Ovary (tissue), 3 donors: ENCODE data around the gene UBE2L6.

Source experiments
- POLR2A ChIP-seq: fragments of 450-650 bp; IDR thresholded peaks from one replicate; pipeline ENCODE4 v1.6.1; 2017; ENCODE audit warnings: antibody characterized with exemption, mild to moderate bottlenecking, moderate library complexity
- TF ChIP-seq, protein P1 (sequence below), 3 donors: fragments of 450-650 bp in 2 of 3; fragments of 200-600 bp in 1 of 3; IDR thresholded peaks; one replicate each; pipeline versions ENCODE4 v1.5.1 to v1.8.0; 2016 to 2022; ENCODE audit warnings: antibody characterized with exemption in 3 of 3, mild to moderate bottlenecking in 1 of 3
- donor health status: DM: no; HTN: no; CAD: no.

DNA sequence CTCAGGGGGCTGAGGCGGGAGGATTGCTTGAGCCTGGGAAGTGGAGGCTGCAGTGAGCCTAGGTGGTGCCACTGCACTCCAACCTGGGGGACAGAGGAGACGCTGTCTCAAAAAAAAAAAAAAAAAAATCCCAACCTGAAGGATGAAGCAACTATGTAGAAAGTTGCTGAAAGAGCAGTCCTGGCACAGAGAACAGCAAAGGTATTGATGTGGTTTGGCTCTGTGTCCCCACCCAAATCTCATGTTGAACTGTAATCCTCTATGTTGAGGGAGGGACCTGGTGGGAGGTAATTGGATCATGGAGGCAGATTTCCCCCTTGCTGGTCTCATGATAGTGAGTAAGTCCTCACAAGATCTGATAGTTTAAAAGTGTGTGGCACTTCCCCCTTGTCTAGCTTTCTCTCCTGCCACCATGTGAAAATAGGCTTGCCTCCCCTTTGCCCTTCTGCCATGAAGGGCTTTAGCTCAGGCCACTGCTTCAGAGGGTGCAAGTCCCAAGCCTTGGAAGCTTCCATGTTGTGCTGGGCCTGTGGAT lies 19.3 kb upstream of the UBE2L6 start:
- TF ChIP-seq, protein P1, sequence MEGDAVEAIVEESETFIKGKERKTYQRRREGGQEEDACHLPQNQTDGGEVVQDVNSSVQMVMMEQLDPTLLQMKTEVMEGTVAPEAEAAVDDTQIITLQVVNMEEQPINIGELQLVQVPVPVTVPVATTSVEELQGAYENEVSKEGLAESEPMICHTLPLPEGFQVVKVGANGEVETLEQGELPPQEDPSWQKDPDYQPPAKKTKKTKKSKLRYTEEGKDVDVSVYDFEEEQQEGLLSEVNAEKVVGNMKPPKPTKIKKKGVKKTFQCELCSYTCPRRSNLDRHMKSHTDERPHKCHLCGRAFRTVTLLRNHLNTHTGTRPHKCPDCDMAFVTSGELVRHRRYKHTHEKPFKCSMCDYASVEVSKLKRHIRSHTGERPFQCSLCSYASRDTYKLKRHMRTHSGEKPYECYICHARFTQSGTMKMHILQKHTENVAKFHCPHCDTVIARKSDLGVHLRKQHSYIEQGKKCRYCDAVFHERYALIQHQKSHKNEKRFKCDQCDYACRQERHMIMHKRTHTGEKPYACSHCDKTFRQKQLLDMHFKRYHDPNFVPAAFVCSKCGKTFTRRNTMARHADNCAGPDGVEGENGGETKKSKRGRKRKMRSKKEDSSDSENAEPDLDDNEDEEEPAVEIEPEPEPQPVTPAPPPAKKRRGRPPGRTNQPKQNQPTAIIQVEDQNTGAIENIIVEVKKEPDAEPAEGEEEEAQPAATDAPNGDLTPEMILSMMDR (IDR thresholded peaks at IDR 0.05), result no peak
- no peak for TF ChIP-seq POLR2A
